HEK293T (cell line): ENCODE results near the gene IREB2.

Experiments used
- FOXM1 ChIP-seq: fragments of 450-650 bp; IDR thresholded peaks from 2 replicates; pipeline ENCODE4 v1.6.1; 2017; ENCODE audit warnings: mild to moderate bottlenecking, borderline replicate concordance
- SP1 ChIP-seq: fragments of 450-650 bp; IDR thresholded peaks from 2 replicates; pipeline ENCODE4 v1.6.1; 2017
- SUZ12 ChIP-seq: fragments of 450-650 bp; IDR thresholded peaks from 2 replicates; pipeline ENCODE4 v1.6.1; 2016; ENCODE audit warnings: mild to moderate bottlenecking
- TARDBP ChIP-seq: fragments of 450-650 bp; IDR thresholded peaks from 2 replicates; pipeline ENCODE4 v1.6.1; 2016

DNA sequence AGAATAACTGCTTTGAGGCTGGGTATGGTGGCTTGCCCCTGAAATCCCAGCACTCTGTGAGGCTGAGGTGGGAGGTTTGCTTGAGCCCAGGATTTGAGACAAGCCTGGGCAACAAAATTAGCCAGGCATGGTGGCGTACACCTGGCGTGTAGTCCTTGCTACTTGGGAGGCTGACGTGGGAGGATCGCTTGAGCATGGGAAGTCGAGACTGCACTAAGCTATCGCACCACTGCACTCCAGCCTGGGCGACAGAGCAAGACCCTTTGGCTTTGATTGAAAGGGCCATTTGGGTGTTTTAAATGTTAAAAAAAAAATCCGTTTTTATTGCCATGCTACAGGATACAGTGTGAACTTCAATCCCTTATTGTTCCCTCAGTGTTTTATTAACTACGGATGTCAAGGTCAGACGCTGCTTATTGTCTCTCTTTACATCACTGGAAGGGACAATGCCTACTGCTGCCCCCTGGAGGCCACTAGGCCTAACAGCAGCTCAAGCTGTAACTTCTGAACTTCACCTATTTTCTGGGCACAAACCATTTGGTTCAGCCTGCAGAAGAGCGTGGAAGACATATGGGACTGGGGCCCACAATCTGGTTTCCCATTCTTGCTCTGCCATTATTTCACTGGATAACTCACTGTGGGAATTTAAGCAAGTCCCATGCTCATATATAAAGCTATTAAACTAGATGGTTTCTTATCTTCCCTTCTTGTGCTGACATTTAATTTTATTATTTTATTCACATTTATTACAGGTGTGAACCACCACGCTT is 15.3 kb upstream of the IREB2 start:
- TF ChIP-seq FOXM1 (no peak), SUZ12 (no peak), TARDBP (no peak), SP1 (no peak)
